CD4-positive, alpha-beta T cell treated with Interferon alpha-2 for 1 hour (primary cell): Measurements from ENCODE around the gene XPNPEP1.

ENCODE experiments used
- DNase-seq, 2 donors: peaks; one replicate each; pipeline ENCODE4 v3.0.0-alpha.2; 2020 to 2022

The XPNPEP1 gene

GRCh38 chr10:109861081-109861480 is 62.2 kb downstream of the XPNPEP1 start:
- DNase-seq = no peak

- no peak for DNase-seq
Observed at GRCh38 chr10:109859221-109859620, 64.1 kb downstream of the XPNPEP1 start.

GRCh38 chr10:109855746-109856145 is 67.6 kb downstream of the XPNPEP1 start:
- no peak for DNase-seq

GRCh38 chr10:109853921-109854320 is 69.4 kb downstream of the XPNPEP1 start:
- DNase-seq = no peak

- peak; percentile 57 to 71 for DNase-seq
Observed at GRCh38 chr10:109852475-109853037, 70.8 kb downstream of the XPNPEP1 start.

GRCh38 chr10:109851616-109852474 is 71.5 kb downstream of the XPNPEP1 start:
- no peak for DNase-seq

GRCh38 chr10:109846832-109847231 is 76.5 kb downstream of the XPNPEP1 start:
- no peak for DNase-seq

GRCh38 chr10:109845308-109845707 is 78.0 kb downstream of the XPNPEP1 start:
- no peak for DNase-seq

GRCh38 chr10:109838592-109839244 is 84.6 kb downstream of the XPNPEP1 start:
- DNase-seq = no peak

- DNase-seq = no peak
Observed at GRCh38 chr10:109837384-109837783, 85.9 kb downstream of the XPNPEP1 start.

GRCh38 chr10:109835257-109835656 is 88.1 kb downstream of the XPNPEP1 start:
- DNase-seq = no peak

GRCh38 chr10:109831846-109832245 is 91.5 kb downstream of the XPNPEP1 start:
- no peak for DNase-seq

GRCh38 chr10:109824206-109824605 is 99.1 kb downstream of the XPNPEP1 start:
- no peak for DNase-seq

GRCh38 chr10:109823196-109823595 is 100.1 kb downstream of the XPNPEP1 start:
- no peak for DNase-seq

GRCh38 chr10:109821672-109822071 is 101.6 kb downstream of the XPNPEP1 start:
- no peak for DNase-seq

- DNase-seq = no peak
Observed at GRCh38 chr10:109820620-109821405, 102.5 kb downstream of the XPNPEP1 start.

GRCh38 chr10:109819807-109820206 is 103.5 kb downstream of the XPNPEP1 start:
- no peak for DNase-seq
